Fibroblast of villous mesenchyme (primary cell): ENCODE measurements around the gene RPL28. TPM values are rescaled to one million over a fixed set of nuclear protein-coding genes. Genes with fewer than 3 reads are reported as not detected.
A peak's percentile ranks its signal among the peaks of the same experiment; 100 is the strongest.

Experiments used
- DNase-seq: peaks from one replicate; pipeline ENCODE4 v3.0.0-alpha.2; 2010; ENCODE audit warnings: low read depth
- H3K4me3 ChIP-seq: 2 replicates; pipeline ENCODE4 v1.5.1; 2011; ENCODE audit warnings: low read depth, mild to moderate bottlenecking, low read length
- total RNA-seq: library from RNA; depleted of rRNA; stranded (reverse); fragments of >200 nt; gene quantifications from 2 replicates; pipeline ENCODE4 v1.2.3, GENCODE V29; 2012
- TF ChIP-seq, protein P1 (sequence below): IDR thresholded peaks from 2 replicates; pipeline ENCODE4 v1.5.1; 2012; ENCODE audit warnings: low read depth, mild to moderate bottlenecking, low read length; ENCODE audit not compliant: insufficient read depth

RPL28 gene
- total RNA-seq, 1 donor: 124 TPM

DNA sequence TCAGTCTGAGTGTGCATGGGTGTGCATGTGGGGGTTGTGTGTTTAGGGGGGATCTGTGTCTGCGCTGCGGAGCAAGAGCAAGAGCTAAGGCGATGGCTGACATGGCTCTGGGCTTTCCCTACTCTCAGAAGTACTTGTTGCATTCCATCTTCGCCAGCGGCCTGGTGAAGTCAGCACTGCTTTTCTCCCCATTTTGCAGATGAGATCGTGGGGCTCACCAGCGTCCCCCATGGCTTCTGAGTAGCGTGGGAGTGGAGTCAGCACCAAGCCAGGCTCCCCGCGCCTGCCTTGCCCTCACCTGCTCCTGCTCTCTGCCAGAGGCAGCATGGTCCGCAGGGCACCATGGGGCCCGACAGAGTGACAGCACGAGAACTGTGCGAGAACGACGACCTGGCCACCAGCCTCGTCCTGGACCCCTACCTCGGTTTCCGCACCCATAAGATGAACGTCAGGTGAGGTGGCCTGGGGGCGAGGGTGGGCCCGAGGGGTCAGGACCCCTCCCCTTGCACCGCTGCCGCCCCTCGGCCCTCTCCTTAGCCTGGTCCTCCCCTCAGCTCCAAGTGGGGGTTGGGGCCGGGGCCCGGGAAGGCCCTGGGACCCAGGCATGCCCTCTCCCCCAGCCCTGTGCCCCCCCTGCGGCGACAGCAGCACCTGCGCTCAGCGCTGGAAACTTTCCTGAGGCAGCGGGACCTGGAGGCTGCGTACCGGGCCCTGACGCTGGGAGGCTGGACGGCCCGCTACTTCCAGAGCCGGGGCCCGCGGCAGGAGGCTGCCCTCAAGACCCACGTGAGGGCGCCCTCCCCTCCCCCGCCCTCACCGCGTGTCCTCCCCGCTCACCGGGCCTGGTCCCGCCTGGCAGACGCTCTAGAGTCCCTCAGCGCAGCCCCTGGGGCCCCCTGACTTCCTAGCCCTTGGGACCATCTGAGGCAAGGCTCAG lies 43.9 kb upstream of the RPL28 start:
- H3K4me3 ChIP-seq: peak overlapping the region; percentile 13
- DNase-seq: no peak
- TF ChIP-seq, protein P1, sequence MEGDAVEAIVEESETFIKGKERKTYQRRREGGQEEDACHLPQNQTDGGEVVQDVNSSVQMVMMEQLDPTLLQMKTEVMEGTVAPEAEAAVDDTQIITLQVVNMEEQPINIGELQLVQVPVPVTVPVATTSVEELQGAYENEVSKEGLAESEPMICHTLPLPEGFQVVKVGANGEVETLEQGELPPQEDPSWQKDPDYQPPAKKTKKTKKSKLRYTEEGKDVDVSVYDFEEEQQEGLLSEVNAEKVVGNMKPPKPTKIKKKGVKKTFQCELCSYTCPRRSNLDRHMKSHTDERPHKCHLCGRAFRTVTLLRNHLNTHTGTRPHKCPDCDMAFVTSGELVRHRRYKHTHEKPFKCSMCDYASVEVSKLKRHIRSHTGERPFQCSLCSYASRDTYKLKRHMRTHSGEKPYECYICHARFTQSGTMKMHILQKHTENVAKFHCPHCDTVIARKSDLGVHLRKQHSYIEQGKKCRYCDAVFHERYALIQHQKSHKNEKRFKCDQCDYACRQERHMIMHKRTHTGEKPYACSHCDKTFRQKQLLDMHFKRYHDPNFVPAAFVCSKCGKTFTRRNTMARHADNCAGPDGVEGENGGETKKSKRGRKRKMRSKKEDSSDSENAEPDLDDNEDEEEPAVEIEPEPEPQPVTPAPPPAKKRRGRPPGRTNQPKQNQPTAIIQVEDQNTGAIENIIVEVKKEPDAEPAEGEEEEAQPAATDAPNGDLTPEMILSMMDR: no peak

DNA sequence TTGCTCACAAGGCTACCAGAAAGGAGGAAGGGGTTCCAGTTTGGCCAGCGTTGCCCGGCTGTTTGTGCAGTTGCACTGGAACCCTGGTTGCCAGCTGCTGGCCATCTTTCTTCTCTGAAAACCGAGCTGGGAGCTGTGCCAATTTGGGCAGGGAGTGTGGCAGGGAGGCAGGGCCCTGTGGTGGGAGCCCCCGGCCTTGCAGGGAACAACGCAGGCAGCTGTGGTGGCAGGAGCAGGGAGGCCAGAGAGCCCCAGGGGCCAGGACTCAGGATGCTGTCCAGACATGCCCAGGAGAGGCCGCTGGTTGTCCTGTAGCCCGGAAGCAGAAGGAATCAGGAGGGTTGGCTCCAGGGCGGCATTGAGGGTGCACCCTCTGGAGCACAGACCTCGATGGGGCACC lies 41.3 kb upstream of the RPL28 start:
- peak; percentile 44 for DNase-seq
- TF ChIP-seq, protein P1: peak; percentile 14
- H3K4me3 ChIP-seq: no peak overlapping the region

DNA sequence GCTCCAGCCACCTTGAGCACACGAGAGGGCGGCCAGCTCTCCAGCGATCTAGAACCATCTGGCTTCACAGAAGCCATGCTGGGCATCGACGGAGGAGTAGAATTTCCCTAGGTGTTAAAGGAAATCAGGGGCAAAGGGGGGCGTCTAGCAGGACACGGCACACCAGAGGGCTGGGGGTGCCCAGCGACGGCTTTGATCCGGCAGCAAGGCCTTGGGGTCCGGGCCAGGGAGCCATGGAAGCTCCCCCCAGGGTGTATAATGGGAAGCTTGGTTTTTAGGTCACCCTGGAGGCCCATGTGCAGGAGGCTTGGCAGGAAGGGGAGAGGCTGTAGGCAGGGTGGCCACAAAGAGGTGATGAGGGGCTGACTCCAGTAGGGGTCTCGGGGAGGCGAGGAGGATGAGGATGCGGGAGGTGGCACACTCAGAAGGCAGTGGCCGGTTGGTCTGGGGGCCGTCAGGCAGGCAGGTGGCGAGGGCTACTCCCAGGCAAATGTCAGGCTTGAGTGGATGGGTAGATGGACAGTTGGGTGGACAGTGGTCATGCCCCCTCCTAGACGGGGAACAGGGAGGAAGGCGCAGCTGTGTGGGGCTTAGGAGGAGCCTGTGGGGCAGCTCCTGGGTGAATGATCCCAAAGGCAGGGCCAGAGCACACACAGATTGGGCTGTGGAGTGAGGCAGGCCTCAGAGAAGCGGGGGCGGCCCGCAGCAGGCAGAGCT lies 40.5 kb upstream of the RPL28 start:
- no peak for DNase-seq
- TF ChIP-seq, protein P1: no peak
- H3K4me3 ChIP-seq: no peak overlapping the region

DNA sequence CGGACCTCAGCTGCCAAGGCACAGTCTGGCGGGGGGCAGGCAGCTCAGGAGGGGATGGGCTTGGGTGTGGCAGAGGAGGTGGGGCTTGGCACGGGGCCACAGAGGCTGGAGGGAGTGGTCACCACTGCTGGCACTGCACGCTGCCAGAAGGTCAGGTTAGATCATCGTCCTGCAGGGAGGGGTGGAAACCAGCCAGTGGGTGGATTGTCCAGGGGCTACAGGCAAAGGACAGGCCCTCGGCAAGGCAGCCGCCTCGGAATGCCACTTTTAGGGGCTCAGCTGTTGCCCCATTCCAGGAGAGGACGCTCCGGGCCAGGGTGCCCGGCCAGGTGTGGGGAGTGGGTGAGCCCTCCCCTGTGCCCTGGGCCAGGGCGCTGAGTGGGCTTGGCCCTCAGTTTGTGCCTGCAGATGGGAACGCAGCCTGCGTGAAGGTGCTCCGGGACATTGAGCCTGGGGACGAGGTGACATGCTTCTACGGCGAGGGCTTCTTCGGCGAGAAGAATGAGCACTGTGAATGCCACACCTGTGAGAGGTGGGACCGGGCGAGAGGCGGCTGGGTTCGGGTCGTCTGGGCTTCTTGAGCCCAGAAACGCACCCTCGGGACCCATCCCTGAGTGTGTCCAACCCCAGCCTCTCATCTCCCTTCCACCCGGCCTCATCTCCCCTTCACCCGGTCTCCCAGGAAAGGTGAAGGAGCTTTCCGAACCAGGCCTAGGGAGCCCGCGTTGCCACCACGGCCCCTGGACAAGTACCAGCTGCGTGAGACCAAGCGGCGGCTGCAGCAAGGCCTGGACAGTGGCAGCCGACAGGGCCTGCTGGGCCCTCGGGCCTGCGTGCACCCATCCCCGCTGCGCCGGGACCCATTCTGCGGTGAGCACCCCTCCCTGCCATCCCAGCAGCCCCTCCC lies 39.7 kb upstream of the RPL28 start:
- no peak for DNase-seq
- TF ChIP-seq, protein P1: no peak

DNA sequence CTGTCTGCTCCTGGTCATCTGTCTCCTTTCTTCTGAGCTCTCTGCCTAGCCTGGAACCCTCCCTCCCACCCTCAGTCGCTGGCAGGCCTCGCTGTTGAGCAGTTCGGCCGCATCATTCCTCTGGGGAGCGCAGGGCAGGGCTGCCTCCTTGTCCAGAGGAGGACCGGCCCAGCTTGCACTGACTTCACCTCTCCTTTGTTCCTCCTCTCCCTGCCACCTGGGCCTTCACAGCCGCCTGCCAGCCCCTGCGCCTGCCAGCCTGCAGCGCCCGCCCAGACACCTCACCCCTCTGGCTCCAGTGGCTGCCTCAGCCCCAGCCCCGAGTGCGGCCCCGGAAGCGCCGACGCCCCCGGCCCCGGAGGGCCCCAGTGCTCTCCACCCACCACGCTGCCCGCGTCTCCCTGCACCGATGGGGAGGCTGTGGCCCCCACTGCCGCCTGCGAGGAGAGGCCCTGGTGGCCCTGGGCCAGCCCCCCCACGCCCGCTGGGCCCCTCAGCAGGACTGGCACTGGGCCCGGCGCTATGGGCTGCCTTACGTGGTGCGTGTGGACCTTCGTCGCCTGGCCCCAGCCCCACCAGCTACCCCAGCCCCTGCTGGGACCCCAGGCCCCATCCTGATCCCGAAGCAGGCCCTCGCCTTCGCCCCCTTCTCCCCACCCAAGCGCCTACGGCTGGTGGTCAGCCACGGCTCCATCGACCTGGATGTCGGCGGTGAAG lies 38.8 kb upstream of the RPL28 start:
- TF ChIP-seq, protein P1: no peak
- H3K4me3 ChIP-seq: no peak overlapping the region
- DNase-seq: no peak

More for the DNA sequence above, 39.7 kb upstream of the RPL28 start:
- H3K4me3 ChIP-seq: no peak overlapping the region
